ENCODE results near the gene RFTN1.

The RFTN1 gene

DNA sequence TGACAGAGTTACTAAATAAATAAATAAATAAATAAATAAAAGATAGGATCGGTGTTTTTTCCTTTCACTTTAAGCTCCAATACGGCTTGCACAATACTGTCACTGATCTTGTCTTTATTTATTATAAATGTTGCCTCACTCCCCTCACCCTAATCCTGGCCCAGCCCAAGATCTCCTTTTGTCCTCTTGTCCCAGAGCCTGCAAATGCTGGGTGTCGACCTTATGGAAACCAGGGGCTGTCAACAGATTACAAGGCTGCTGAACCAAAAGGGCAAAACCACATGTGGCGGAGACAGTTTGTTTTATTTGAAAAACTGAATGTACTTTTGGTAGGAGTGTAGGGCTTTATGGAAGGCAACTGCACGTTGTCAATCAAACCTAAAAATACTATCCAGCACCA lies 75.9 kb downstream of the RFTN1 start:
- WGBS, 2 donors (ENCODE audit: extremely low coverage in 2 of 2, insufficient read length in 2 of 2, insufficient replicate concordance in 1 of 2): no CpG with 5 or more reads among the region's 5 CpGs
- H2BK120ac ChIP-seq (ENCODE audit: low read depth, low read length): no peak overlapping the region
- H3K36me3 ChIP-seq (replicated peaks in 1 of 2; ENCODE audit: control insufficient read depth in 2 of 2, insufficient read depth in 2 of 2, low read length in 2 of 2): no peaks in the 10 kb centered on the region
- H3K27ac ChIP-seq (replicated peaks; ENCODE audit: low read length): no peak overlapping the region
- no peaks in the 10 kb centered on the region for H3K27me3 ChIP-seq (ENCODE audit: control insufficient read depth in 3 of 3, insufficient read depth in 3 of 3, low read depth in 1 of 3, low read length in 3 of 3)
- H3K4me3 ChIP-seq (ENCODE audit: low read length in 2 of 2): no peak overlapping the region
- no peak overlapping the region for H2AK5ac ChIP-seq (ENCODE audit: low read depth, low read length)
- no peak overlapping the region for H3K14ac ChIP-seq (ENCODE audit: low read length)
- no peak for DNase-seq (ENCODE audit: low spot score)
- no peaks in the 10 kb centered on the region for H3K4me1 ChIP-seq (ENCODE audit: control insufficient read depth in 2 of 2, insufficient read depth in 1 of 2, low read depth in 1 of 2, low read length in 2 of 2)
- no peak overlapping the region for H3K18ac ChIP-seq (ENCODE audit: low read length)
- H2AFZ ChIP-seq (ENCODE audit: low read length): no peak overlapping the region
- H3K79me1 ChIP-seq (ENCODE audit: low read depth, low read length): no peaks in the 10 kb centered on the region
- no peak overlapping the region for H4K8ac ChIP-seq (ENCODE audit: low read depth, low read length)
- no peak overlapping the region for H3K9ac ChIP-seq (ENCODE audit: low read depth, low read length, poor library complexity)
- H3K4me2 ChIP-seq (ENCODE audit: insufficient read depth, low read length, poor library complexity, severe bottlenecking): no peak overlapping the region
- H4K91ac ChIP-seq (ENCODE audit: low read depth, low read length, poor library complexity): no peak overlapping the region
- H2BK5ac ChIP-seq (ENCODE audit: low read length): no peak overlapping the region
- H2BK15ac ChIP-seq (ENCODE audit: low read length): no peak overlapping the region
- no peaks in the 10 kb centered on the region for H3K9me3 ChIP-seq (replicated peaks in 1 of 2; ENCODE audit: control insufficient read depth in 2 of 2, insufficient read depth in 1 of 2, low read depth in 1 of 2, low read length in 2 of 2)
- no peak overlapping the region for H3K23ac ChIP-seq (ENCODE audit: low read depth, low read length, poor library complexity)
- H2BK12ac ChIP-seq (ENCODE audit: low read length): no peak overlapping the region
- no peak overlapping the region for H3K4ac ChIP-seq (ENCODE audit: low read length)

GRCh38 chr3:16433701-16434151 lies 79.8 kb downstream of the RFTN1 start:
- no peak overlapping the region for H3K18ac ChIP-seq (ENCODE audit: low read length)
- H3K14ac ChIP-seq (ENCODE audit: low read length): no peak overlapping the region
- H3K4me1 ChIP-seq (ENCODE audit: control insufficient read depth in 2 of 2, insufficient read depth in 1 of 2, low read depth in 1 of 2, low read length in 2 of 2): no peaks in the 10 kb centered on the region
- H2BK12ac ChIP-seq (ENCODE audit: low read length): no peak overlapping the region
- H3K79me1 ChIP-seq (ENCODE audit: low read depth, low read length): no peaks in the 10 kb centered on the region
- no peak overlapping the region for H2BK5ac ChIP-seq (ENCODE audit: low read length)
- no peak overlapping the region for H4K91ac ChIP-seq (ENCODE audit: low read depth, low read length, poor library complexity)
- no peak overlapping the region for H3K9ac ChIP-seq (ENCODE audit: low read depth, low read length, poor library complexity)
- H3K9me3 ChIP-seq (replicated peaks in 1 of 2; ENCODE audit: control insufficient read depth in 2 of 2, insufficient read depth in 1 of 2, low read depth in 1 of 2, low read length in 2 of 2): no peaks in the 10 kb centered on the region
- H3K36me3 ChIP-seq (replicated peaks in 1 of 2; ENCODE audit: control insufficient read depth in 2 of 2, insufficient read depth in 2 of 2, low read length in 2 of 2): no peaks in the 10 kb centered on the region
- no peak overlapping the region for H2AK5ac ChIP-seq (ENCODE audit: low read depth, low read length)
- no CpG with 5 or more reads among the region's 13 CpGs for WGBS, 2 donors (ENCODE audit: extremely low coverage in 2 of 2, insufficient read length in 2 of 2, insufficient replicate concordance in 1 of 2)
- no peak overlapping the region for H3K4me3 ChIP-seq (ENCODE audit: low read length in 2 of 2)
- H3K27ac ChIP-seq (replicated peaks; ENCODE audit: low read length): no peak overlapping the region
- no peak overlapping the region for H3K4ac ChIP-seq (ENCODE audit: low read length)
- no peak overlapping the region for H2BK15ac ChIP-seq (ENCODE audit: low read length)
- no peak overlapping the region for H2AFZ ChIP-seq (ENCODE audit: low read length)
- H4K8ac ChIP-seq (ENCODE audit: low read depth, low read length): no peak overlapping the region
- H3K4me2 ChIP-seq (ENCODE audit: insufficient read depth, low read length, poor library complexity, severe bottlenecking): no peak overlapping the region
- no peaks in the 10 kb centered on the region for H3K27me3 ChIP-seq (ENCODE audit: control insufficient read depth in 3 of 3, insufficient read depth in 3 of 3, low read depth in 1 of 3, low read length in 3 of 3)
- H2BK120ac ChIP-seq (ENCODE audit: low read depth, low read length): no peak overlapping the region
- DNase-seq (ENCODE audit: low spot score): no peak
- H3K23ac ChIP-seq (ENCODE audit: low read depth, low read length, poor library complexity): no peak overlapping the region

DNA sequence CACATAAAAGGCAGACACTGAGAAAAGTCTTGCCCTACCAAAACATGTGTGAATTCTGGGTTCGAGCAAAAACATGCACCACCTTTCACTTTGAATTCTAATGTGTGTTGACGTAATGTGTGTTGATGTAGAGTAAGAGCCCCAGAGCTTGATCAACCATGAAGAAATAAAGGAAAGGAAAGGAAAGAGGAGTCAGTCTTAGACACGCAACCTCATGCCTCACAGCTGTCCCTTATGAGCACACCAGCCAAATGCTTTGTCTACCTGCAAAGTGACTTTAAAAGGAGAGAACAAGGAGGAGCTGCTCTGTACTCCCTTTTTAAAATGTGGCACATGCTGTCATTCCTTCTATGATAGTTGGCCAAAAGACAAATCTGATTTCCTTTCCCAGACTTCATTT lies 80.8 kb downstream of the RFTN1 start:
- Histone ChIP-seq H2BK120ac (ENCODE audit: low read depth, low read length) (no peak overlapping the region), H3K4me1 (ENCODE audit: control insufficient read depth in 2 of 2, insufficient read depth in 1 of 2, low read depth in 1 of 2, low read length in 2 of 2) (no peaks in the 10 kb centered on the region), H3K9ac (ENCODE audit: low read depth, low read length, poor library complexity) (no peak overlapping the region), H3K4me2 (ENCODE audit: insufficient read depth, low read length, poor library complexity, severe bottlenecking) (no peak overlapping the region), H3K23ac (ENCODE audit: low read depth, low read length, poor library complexity) (no peak overlapping the region), H4K8ac (ENCODE audit: low read depth, low read length) (no peak overlapping the region), H4K91ac (ENCODE audit: low read depth, low read length, poor library complexity) (no peak overlapping the region), H3K18ac (ENCODE audit: low read length) (no peak overlapping the region), H3K14ac (ENCODE audit: low read length) (no peak overlapping the region), H3K27me3 (ENCODE audit: control insufficient read depth in 3 of 3, insufficient read depth in 3 of 3, low read depth in 1 of 3, low read length in 3 of 3) (no peaks in the 10 kb centered on the region), H2AK5ac (ENCODE audit: low read depth, low read length) (no peak overlapping the region), H2BK5ac (ENCODE audit: low read length) (no peak overlapping the region), H3K9me3 (replicated peaks in 1 of 2; ENCODE audit: control insufficient read depth in 2 of 2, insufficient read depth in 1 of 2, low read depth in 1 of 2, low read length in 2 of 2) (no peaks in the 10 kb centered on the region), H2BK12ac (ENCODE audit: low read length) (no peak overlapping the region), H3K79me1 (ENCODE audit: low read depth, low read length) (no peaks in the 10 kb centered on the region), H2BK15ac (ENCODE audit: low read length) (no peak overlapping the region), H2AFZ (ENCODE audit: low read length) (no peak overlapping the region), H3K4ac (ENCODE audit: low read length) (no peak overlapping the region), H3K4me3 (ENCODE audit: low read length in 2 of 2) (no peak overlapping the region), H3K27ac (replicated peaks; ENCODE audit: low read length) (no peak overlapping the region), H3K36me3 (replicated peaks in 1 of 2; ENCODE audit: control insufficient read depth in 2 of 2, insufficient read depth in 2 of 2, low read length in 2 of 2) (no peaks in the 10 kb centered on the region)
- DNase-seq (ENCODE audit: low spot score): no peak
- no CpG with 5 or more reads among the region's 3 CpGs for WGBS, 2 donors (ENCODE audit: extremely low coverage in 2 of 2, insufficient read length in 2 of 2, insufficient replicate concordance in 1 of 2)

- H2BK12ac ChIP-seq (ENCODE audit: low read length): no peak overlapping the region
- no peak overlapping the region for H3K9ac ChIP-seq (ENCODE audit: low read depth, low read length, poor library complexity)
- no peak for DNase-seq (ENCODE audit: low spot score)
- no peak overlapping the region for H3K18ac ChIP-seq (ENCODE audit: low read length)
- H3K79me1 ChIP-seq (ENCODE audit: low read depth, low read length): no peaks in the 10 kb centered on the region
- H3K9me3 ChIP-seq (replicated peaks in 1 of 2; ENCODE audit: control insufficient read depth in 2 of 2, insufficient read depth in 1 of 2, low read depth in 1 of 2, low read length in 2 of 2): peaks cover 0 to 1% of the 10 kb centered on the region in 2 donors
- H2BK120ac ChIP-seq (ENCODE audit: low read depth, low read length): no peak overlapping the region
- H3K4ac ChIP-seq (ENCODE audit: low read length): no peak overlapping the region
- H3K4me2 ChIP-seq (ENCODE audit: insufficient read depth, low read length, poor library complexity, severe bottlenecking): no peak overlapping the region
- H3K27me3 ChIP-seq (ENCODE audit: control insufficient read depth in 3 of 3, insufficient read depth in 3 of 3, low read depth in 1 of 3, low read length in 3 of 3): no peaks in the 10 kb centered on the region
- no peak overlapping the region for H2AK5ac ChIP-seq (ENCODE audit: low read depth, low read length)
- no peak overlapping the region for H4K91ac ChIP-seq (ENCODE audit: low read depth, low read length, poor library complexity)
- H2AFZ ChIP-seq (ENCODE audit: low read length): no peak overlapping the region
- no peak overlapping the region for H2BK5ac ChIP-seq (ENCODE audit: low read length)
- no peak overlapping the region for H3K27ac ChIP-seq (replicated peaks; ENCODE audit: low read length)
- H3K4me1 ChIP-seq (ENCODE audit: control insufficient read depth in 2 of 2, insufficient read depth in 1 of 2, low read depth in 1 of 2, low read length in 2 of 2): peaks cover 0 to under 1% of the 10 kb centered on the region in 2 donors
- H3K14ac ChIP-seq (ENCODE audit: low read length): no peak overlapping the region
- no CpG with 5 or more reads among the region's 11 CpGs for WGBS, 2 donors (ENCODE audit: extremely low coverage in 2 of 2, insufficient read length in 2 of 2, insufficient replicate concordance in 1 of 2)
- no peak overlapping the region for H3K4me3 ChIP-seq (ENCODE audit: low read length in 2 of 2)
- H2BK15ac ChIP-seq (ENCODE audit: low read length): no peak overlapping the region
- no peak overlapping the region for H4K8ac ChIP-seq (ENCODE audit: low read depth, low read length)
- no peak overlapping the region for H3K23ac ChIP-seq (ENCODE audit: low read depth, low read length, poor library complexity)
- H3K36me3 ChIP-seq (replicated peaks in 1 of 2; ENCODE audit: control insufficient read depth in 2 of 2, insufficient read depth in 2 of 2, low read length in 2 of 2): no peaks in the 10 kb centered on the region
Measured at GRCh38 chr3:16430717-16431630, 82.5 kb downstream of the RFTN1 start.

All from neuronal stem cell (in vitro differentiated cells).